Heart left ventricle (tissue), 13 donors: ENCODE data around the gene NAGPA.

Experiments used
- CTCF ChIP-seq, 12 donors: fragments of 200-600 bp; sonication (generic) in 4 of 12; IDR thresholded peaks; one replicate each; pipeline versions ENCODE4 v1.5.0 to v1.8.0; 2018 to 2022; ENCODE audit warnings: antibody characterized with exemption in 12 of 12, mild to moderate bottlenecking in 5 of 12
- POLR2A ChIP-seq, 2 donors: fragments of 450-650 bp; IDR thresholded peaks; one replicate each; pipeline ENCODE4 v1.6.1; 2017; ENCODE audit warnings: antibody characterized with exemption in 2 of 2, mild to moderate bottlenecking in 2 of 2, moderate library complexity in 2 of 2
- donor health status: ischemic (EF 13 %, LVEDD 7.1; RV severe dilation, severe dysfunction).
- donor health status: DM: no; HTN: yes; CAD: no.
- donor health status: DM: no; HTN: no; CAD: no.
- donor health status: ischemic (EF 25% LVEDD 6.9; RV normal size, moderate dysfunction).
- donor health status: ischemic (EF 25% LVEDD 5.7; RV mildly dilated, moderate dysfunction).
- donor health status: ischemic (EF 35%, LVEDD 5.7; RV mildly dilated, moderate dysfunction).
- donor health status: nonischemic (EF 11% LVEDD 7.7; RV severe dilation, severe dysfunction).
- donor health status: DM: yes; HTN: yes; CAD: no.
- donor health status: PGD.
- donor health status: ischemic (EF 29% LVEDD 5.4; RV normal size, mild dysfunction).
- donor health status: nonischemic (EF 23%, LVEDD 6.1; RV moderate dilation, normal function).

DNA sequence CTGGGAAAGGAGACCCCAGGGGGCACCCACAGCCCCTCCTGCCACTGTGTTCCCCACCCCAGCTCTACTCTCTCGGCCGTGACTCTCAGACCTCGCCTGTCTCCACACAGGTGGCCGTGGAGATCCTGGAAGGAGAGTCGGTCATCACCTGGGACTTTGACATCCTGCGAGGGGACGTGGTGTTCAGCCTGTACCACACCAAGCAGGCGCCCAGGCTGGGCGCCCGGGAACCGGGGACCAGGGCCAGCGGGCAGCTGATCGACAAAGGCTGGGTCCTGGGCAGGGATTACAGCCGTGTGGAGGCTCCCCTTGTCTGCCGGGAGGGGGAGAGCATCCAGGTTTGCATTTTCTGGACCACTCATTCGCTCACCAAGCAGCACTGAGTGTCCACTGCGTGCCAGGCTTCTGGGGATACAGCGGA is 25.4 kb downstream of the NAGPA start:
- TF ChIP-seq POLR2A (IDR thresholded peaks at IDR 0.05) (no peak), CTCF (IDR thresholded peaks at IDR 0.05) (no peak)
